Aorta (tissue), 5 donors: ENCODE results near the gene LPO. TPM values are rescaled to one million over a fixed set of nuclear protein-coding genes. Genes with fewer than 3 reads are reported as not detected.
A peak's percentile ranks its signal among the peaks of the same experiment; 100 is the strongest.

Source experiments
- ATAC-seq: fragments of 200-7000 bp; cut with Tn5 transposase; one replicate; pipeline ENCODE4 v1.9.1; 2022; ENCODE audit warnings: moderate library complexity; ENCODE audit not compliant: low FRiP score
- DNase-seq, 2 donors: peaks; one replicate each; pipeline ENCODE4 v3.0.0-alpha.2; 2020
- H3K27ac ChIP-seq, 2 donors: one replicate each; pipeline ENCODE4 v1.5.1; 2013; ENCODE audit warnings: low read length in 2 of 2, mild to moderate bottlenecking in 2 of 2, moderate library complexity in 2 of 2, control low read depth in 1 of 2, inconsistent platforms in 1 of 2, low read depth in 1 of 2
- H3K27me3 ChIP-seq, 2 donors: one replicate each; pipeline ENCODE4 v1.6.1; 2013; ENCODE audit warnings: control low read depth in 1 of 2, low read length in 1 of 2, mild to moderate bottlenecking in 1 of 2, moderate library complexity in 1 of 2; ENCODE audit not compliant: insufficient read depth in 2 of 2, control insufficient read depth in 1 of 2
- H3K36me3 ChIP-seq, 2 donors: one replicate each; pipeline ENCODE4 v1.6.1; 2013; ENCODE audit warnings: control low read depth in 1 of 2, low read length in 1 of 2, mild to moderate bottlenecking in 1 of 2; ENCODE audit not compliant: insufficient read depth in 2 of 2, control insufficient read depth in 1 of 2
- H3K4me1 ChIP-seq, 2 donors: one replicate each; pipeline ENCODE4 v1.6.1; 2013; ENCODE audit warnings: low read length in 2 of 2, control low read depth in 1 of 2, mild to moderate bottlenecking in 1 of 2, moderate library complexity in 1 of 2; ENCODE audit not compliant: insufficient read depth in 2 of 2, control insufficient read depth in 1 of 2
- H3K4me3 ChIP-seq, 2 donors: one replicate each; pipeline ENCODE4 v1.5.1; 2013; ENCODE audit warnings: low read length in 2 of 2, control low read depth in 1 of 2, mild to moderate bottlenecking in 1 of 2
- H3K9me3 ChIP-seq: one replicate; pipeline ENCODE4 v1.6.1; 2013; ENCODE audit warnings: mild to moderate bottlenecking, low read length; ENCODE audit not compliant: control insufficient read depth
- WGBS, 2 donors: extraction: QIAGEN DNeasy Blood & Tissue Kit; methylation state at CpG; one replicate each; pipeline ENCODE4 v1.1.7; 2013; 5-methylcytosine and 5-hydroxymethylcytosine counted together
- intact Hi-C, 2 donors: fragments of 100-400 bp; cut with DNase I; formaldehyde crosslinking; loops; one replicate each; pipeline versions ENCODE4 v1.14.2 to v1.15.0; 2022
- polyA plus RNA-seq, 2 donors: library from polyadenylated mRNA; stranded (reverse); fragments of 200-250 nt; gene quantifications; one replicate each; pipeline ENCODE4 v1.2.3, GENCODE V29; 2013
- total RNA-seq, 2 donors: library from RNA; stranded (reverse); fragmentation: NEBNext Ultra II Directional; extraction: Animal tissue kit (Norgen Biotek cat#: 25700); gene quantifications; one replicate each; pipeline ENCODE4 v1.2.1, GENCODE V29; 2021
- donor health status: healthy with polysubstance abuse.
- donor health status: Bipolar disorder and iron deficiency.
- donor health status: DM: no; HTN: no; CAD: no.
- donor health status: DM: no; HTN: no; CAD: no.
- donor health status: DM: yes; HTN: yes; CAD: no.

The LPO gene
- total and polyA plus RNA-seq, 4 donors: not detected

- Histone ChIP-seq H3K27ac (no peak overlapping the region), H3K9me3 (no peaks in the 10 kb centered on the region), H3K27me3 (no peaks in the 10 kb centered on the region), H3K36me3 (no peaks in the 10 kb centered on the region), H3K4me1 (no peaks in the 10 kb centered on the region), H3K4me3 (no peak overlapping the region)
- 83% methylated on average over 10 of the region's 10 CpGs for WGBS, 2 donors
- intact Hi-C loops: no loop called here
- DNase-seq (no peak), ATAC-seq (no peak)
Measured at GRCh38 chr17:58247511-58248363, 9.4 kb downstream of the LPO start.

GRCh38 chr17:58248955-58249269, 10.5 kb downstream of the LPO start:
- 9 to 11% methylated on average over 10 of the region's 10 CpGs for WGBS, 2 donors
- H3K4me1 ChIP-seq: no peaks in the 10 kb centered on the region
- intact Hi-C loops: no loop called here
- no peaks in the 10 kb centered on the region for H3K27me3 ChIP-seq
- no peak for DNase-seq
- no peak overlapping the region for H3K4me3 ChIP-seq
- ATAC-seq: peak; percentile 19
- no peaks in the 10 kb centered on the region for H3K36me3 ChIP-seq
- no peaks in the 10 kb centered on the region for H3K9me3 ChIP-seq
- H3K27ac ChIP-seq: no peak overlapping the region

- peak; percentile 93 for ATAC-seq
- no peaks in the 10 kb centered on the region for H3K4me1 ChIP-seq
- no peaks in the 10 kb centered on the region for H3K9me3 ChIP-seq
- no peaks in the 10 kb centered on the region for H3K36me3 ChIP-seq
- WGBS, 2 donors: 4 to 5% methylated on average over 51 to 57 of the region's 57 CpGs
- H3K27me3 ChIP-seq: no peaks in the 10 kb centered on the region
- DNase-seq: peak; percentile 74 to 91
- H3K27ac ChIP-seq: no peak overlapping the region
- no peak overlapping the region for H3K4me3 ChIP-seq
- intact Hi-C loops: no loop called here
Measured at GRCh38 chr17:58249270-58250133, 11.1 kb downstream of the LPO start.

- 82 to 84% methylated on average over 12 of the region's 12 CpGs for WGBS, 2 donors
- intact Hi-C loops: no loop called here
- Histone ChIP-seq H3K4me3 (no peak overlapping the region), H3K4me1 (no peaks in the 10 kb centered on the region), H3K36me3 (no peaks in the 10 kb centered on the region), H3K27me3 (no peaks in the 10 kb centered on the region), H3K27ac (no peak overlapping the region), H3K9me3 (no peaks in the 10 kb centered on the region)
- ATAC-seq (no peak), DNase-seq (no peak)
Measured at GRCh38 chr17:58250344-58251011, 12.1 kb downstream of the LPO start.

GRCh38 chr17:58252141-58252540, 13.8 kb downstream of the LPO start:
- no peak overlapping the region for H3K4me3 ChIP-seq
- H3K27me3 ChIP-seq: no peaks in the 10 kb centered on the region
- DNase-seq (no peak), ATAC-seq (no peak)
- H3K27ac ChIP-seq: no peak overlapping the region
- intact Hi-C loops: no loop called here
- H3K4me1 ChIP-seq: no peaks in the 10 kb centered on the region
- H3K9me3 ChIP-seq: no peaks in the 10 kb centered on the region
- 50 to 51% methylated on average over 9 of the region's 9 CpGs for WGBS, 2 donors
- no peaks in the 10 kb centered on the region for H3K36me3 ChIP-seq

- WGBS, 2 donors: 71 to 74% methylated on average over 3 of the region's 3 CpGs
- no peak overlapping the region for H3K27ac ChIP-seq
- DNase-seq: no peak
- no peaks in the 10 kb centered on the region for H3K9me3 ChIP-seq
- intact Hi-C loops: no loop called here
- no peaks in the 10 kb centered on the region for H3K36me3 ChIP-seq
- H3K4me1 ChIP-seq: no peaks in the 10 kb centered on the region
- no peaks in the 10 kb centered on the region for H3K27me3 ChIP-seq
- ATAC-seq: no peak
- H3K4me3 ChIP-seq: no peak overlapping the region
Measured at GRCh38 chr17:58253082-58253481, 14.7 kb downstream of the LPO start.

- intact Hi-C loops: no loop called here
- H3K27ac ChIP-seq: no peak overlapping the region
- no peaks in the 10 kb centered on the region for H3K4me1 ChIP-seq
- WGBS, 2 donors: 20% methylated on average over 8 of the region's 8 CpGs
- ATAC-seq (no peak), DNase-seq (no peak)
- no peaks in the 10 kb centered on the region for H3K36me3 ChIP-seq
- no peak overlapping the region for H3K4me3 ChIP-seq
- no peaks in the 10 kb centered on the region for H3K9me3 ChIP-seq
- no peaks in the 10 kb centered on the region for H3K27me3 ChIP-seq
Measured at GRCh38 chr17:58254803-58255202, 16.4 kb downstream of the LPO start.

- Histone ChIP-seq H3K4me3 (no peak overlapping the region), H3K27me3 (no peaks in the 10 kb centered on the region), H3K36me3 (no peaks in the 10 kb centered on the region), H3K4me1 (no peaks in the 10 kb centered on the region), H3K27ac (no peak overlapping the region), H3K9me3 (no peaks in the 10 kb centered on the region)
- ATAC-seq (no peak), DNase-seq (no peak)
- 85 to 89% methylated on average over 11 of the region's 11 CpGs for WGBS, 2 donors
- intact Hi-C loops: no loop called here
Measured at GRCh38 chr17:58262149-58262548, 23.8 kb downstream of the LPO start.
